SK-N-SH (cell line): ENCODE data around the gene OR7A10. TPM values are rescaled to one million over a fixed set of nuclear protein-coding genes. Genes with fewer than 3 reads are reported as not detected.

Experiments used
- CTCF ChIA-PET: fragments of 300-600, 350-600 bp; formaldehyde crosslinking; extraction: SDS; loops from one replicate; lab custom pipeline; 2021; lab: Yijun Ruan, JAX
- POLR2A ChIA-PET: fragments of 350-600 bp; sonication (Branson Sonifier 250); formaldehyde crosslinking; extraction: SDS; loops from one replicate; lab custom pipeline; 2020; ENCODE audit warnings: antibody characterized with exemption, inconsistent platforms; lab: Yijun Ruan, JAX
- DNase-seq: peaks from one replicate; pipeline ENCODE4 v3.0.0; 2012
- H2AFZ ChIP-seq: fragments of 200-600 bp; sonication (generic); 2 replicates; pipeline ENCODE4 v1.8.1; 2016; ENCODE audit warnings: antibody characterized with exemption, mild to moderate bottlenecking, low read depth
- H3F3A ChIP-seq: fragments of 200-600 bp; sonication (generic); replicated peaks from 2 replicates; pipeline ENCODE3; 2016; ENCODE audit warnings: antibody characterized with exemption, mild to moderate bottlenecking; ENCODE audit not compliant: insufficient read depth
- H3K27ac ChIP-seq, 2 experiments: fragments of 200-500 bp in 1 of 2; fragments of 200-600 bp in 1 of 2; sonication (Bioruptor generic) in 1 of 2; sonication (generic), shearing (Covaris generic) in 1 of 2; 2 replicates each; pipeline versions ENCODE4 v1.5.1 to v1.6.1; 2014 to 2016; ENCODE audit warnings: low read depth in 2 of 2, inconsistent platforms in 1 of 2, low read length in 1 of 2, mild to moderate bottlenecking in 1 of 2, mixed read lengths in 1 of 2
- H3K27me3 ChIP-seq: fragments of 200-600 bp; sonication (generic), shearing (Covaris generic); 2 replicates; pipeline ENCODE4 v1.6.1; 2016; ENCODE audit warnings: mixed run types; ENCODE audit not compliant: insufficient read depth
- H3K36me3 ChIP-seq, 2 experiments: fragments of 200-500 bp in 1 of 2; fragments of 200-600 bp in 1 of 2; sonication (Bioruptor generic) in 1 of 2; sonication (generic) in 1 of 2; replicated peaks in 1 of 2; 2 replicates each; pipeline versions ENCODE3 to v1.5.1; 2014 to 2016; ENCODE audit warnings: low read length in 1 of 2, mild to moderate bottlenecking in 1 of 2; ENCODE audit not compliant: insufficient read depth in 2 of 2, control insufficient read depth in 1 of 2
- H3K4me1 ChIP-seq, 2 experiments: fragments of 200-500 bp in 1 of 2; fragments of 200-600 bp in 1 of 2; sonication (Bioruptor generic) in 1 of 2; sonication (generic), shearing (Covaris generic) in 1 of 2; 2 replicates each; pipeline versions ENCODE4 v1.5.1 to v1.6.1; 2014 to 2016; ENCODE audit warnings: low read depth in 1 of 2, low read length in 1 of 2, mixed run types in 1 of 2; ENCODE audit not compliant: insufficient read depth in 2 of 2, control insufficient read depth in 1 of 2
- H3K4me2 ChIP-seq: fragments of 200-600 bp; sonication (generic), shearing (Covaris generic); 2 replicates; pipeline ENCODE4 v1.6.1; 2017; ENCODE audit warnings: mixed run types
- H3K4me3 ChIP-seq, 2 experiments: fragments of 200-500 bp in 1 of 2; fragments of 200-600 bp in 1 of 2; sonication (Bioruptor generic) in 1 of 2; sonication (generic), shearing (Covaris generic) in 1 of 2; 2 replicates each; pipeline versions ENCODE4 v1.5.1 to v1.8.1; 2014 to 2016; ENCODE audit warnings: low read depth in 2 of 2, inconsistent platforms in 1 of 2, low read length in 1 of 2, mild to moderate bottlenecking in 1 of 2, mixed read lengths in 1 of 2, moderate library complexity in 1 of 2
- H3K79me2 ChIP-seq: fragments of 200-600 bp; sonication (generic); 2 replicates; pipeline ENCODE4 v1.8.1; 2017; ENCODE audit warnings: mild to moderate bottlenecking; ENCODE audit not compliant: insufficient read depth
- H3K9ac ChIP-seq: fragments of 200-600 bp; sonication (generic); 2 replicates; pipeline ENCODE4 v1.6.1; 2017; ENCODE audit warnings: mixed run types
- H3K9me2 ChIP-seq: fragments of 200-600 bp; sonication (generic); 2 replicates; pipeline ENCODE4 v1.6.1; 2017; ENCODE audit warnings: mixed run types
- H3K9me3 ChIP-seq: fragments of 200-600 bp; sonication (generic); 2 replicates; pipeline ENCODE4 v1.6.1; 2017; ENCODE audit warnings: mixed run types, mild to moderate bottlenecking, moderate library complexity
- H4K20me1 ChIP-seq: fragments of 200-600 bp; sonication (generic); 2 replicates; pipeline ENCODE4 v1.6.1; 2017; ENCODE audit warnings: mild to moderate bottlenecking, mixed run types; ENCODE audit not compliant: insufficient read depth
- CHD2 ChIP-seq: fragments of 150-350 bp; IDR thresholded peaks from 2 replicates; pipeline ENCODE4 v1.6.1; 2018; ENCODE audit warnings: low read length; ENCODE audit not compliant: partially characterized antibody
- EP300 ChIP-seq, 2 experiments: IDR thresholded peaks; 2 replicates each; pipeline versions ENCODE4 v1.4.0 to v1.6.1; 2012; ENCODE audit warnings: borderline replicate concordance in 1 of 2, low read depth in 1 of 2, low read length in 1 of 2
- FOXJ3 ChIP-seq: sonication (generic); formaldehyde crosslinking; IDR thresholded peaks from 2 replicates; pipeline ENCODE4 v1.5.1; 2020; ENCODE audit warnings: mild to moderate bottlenecking, missing genetic modification reagents
- FOXM1 ChIP-seq: IDR thresholded peaks from 2 replicates; pipeline ENCODE4 v1.4.0; 2012; ENCODE audit warnings: low read depth, mild to moderate bottlenecking
- GABPA ChIP-seq: IDR thresholded peaks from 2 replicates; pipeline ENCODE4 v1.4.0; 2012; ENCODE audit warnings: low read depth, mild to moderate bottlenecking
- GATA2 ChIP-seq: sonication (generic); formaldehyde crosslinking; IDR thresholded peaks from 2 replicates; pipeline ENCODE4 v1.5.0; 2020; ENCODE audit warnings: mild to moderate bottlenecking, missing genetic modification reagents
- IRF3 ChIP-seq: fragments of 150-350 bp; IDR thresholded peaks from 2 replicates; pipeline ENCODE4 v1.6.1; 2016; ENCODE audit warnings: mild to moderate bottlenecking, low read depth, low read length
- MAX ChIP-seq: IDR thresholded peaks from 2 replicates; pipeline ENCODE4 v1.4.0; 2012; ENCODE audit warnings: low read depth
- MXI1 ChIP-seq: IDR thresholded peaks from 2 replicates; pipeline ENCODE4 v1.6.1; 2012; ENCODE audit warnings: mild to moderate bottlenecking, low read depth, low read length, improper control_type of control experiment
- RAD21 ChIP-seq: IDR thresholded peaks from 2 replicates; pipeline ENCODE4 v1.6.1; 2012; ENCODE audit warnings: mild to moderate bottlenecking, low read length
- RCOR1 ChIP-seq: fragments of 150-350 bp; IDR thresholded peaks from 2 replicates; pipeline ENCODE4 v1.6.1; 2017; ENCODE audit warnings: antibody characterized with exemption, low read length
- SIN3A ChIP-seq: IDR thresholded peaks from 2 replicates; pipeline ENCODE4 v1.6.1; 2012; ENCODE audit warnings: low read depth, mild to moderate bottlenecking, low read length, moderate library complexity, borderline replicate concordance
- SMC3 ChIP-seq: IDR thresholded peaks from 2 replicates; pipeline ENCODE4 v1.6.1; 2012; ENCODE audit warnings: low read depth, low read length, improper control_type of control experiment
- TAF1 ChIP-seq: IDR thresholded peaks from 2 replicates; pipeline ENCODE4 v1.6.1; 2012; ENCODE audit warnings: low read depth, mild to moderate bottlenecking, low read length, moderate library complexity, borderline replicate concordance
- TCF12 ChIP-seq: IDR thresholded peaks from 2 replicates; pipeline ENCODE4 v1.4.0; 2012
- USF1 ChIP-seq: IDR thresholded peaks from 2 replicates; pipeline ENCODE4 v1.4.0; 2012; ENCODE audit warnings: low read depth, borderline replicate concordance
- USF2 ChIP-seq: fragments of 150-350 bp; IDR thresholded peaks from 2 replicates; pipeline ENCODE4 v1.6.1; 2017; ENCODE audit warnings: antibody characterized with exemption, low read length, low read depth, borderline replicate concordance
- YY1 ChIP-seq: IDR thresholded peaks from 2 replicates; pipeline ENCODE4 v1.4.0; 2012; ENCODE audit warnings: low read depth, mild to moderate bottlenecking
- WGBS: methylation state at CpG from one replicate; pipeline ENCODE4 v1.1.6; 2017; ENCODE audit warnings: low lambda C conversion rate; 5-methylcytosine and 5-hydroxymethylcytosine counted together
- polyA plus RNA-seq, 3 experiments: library from polyadenylated mRNA; depleted of rRNA; stranded (reverse); fragments of >200 nt; gene quantifications; 2 replicates each; pipeline ENCODE4 v1.2.3, GENCODE V29; 2012

The OR7A10 gene
- polyA plus RNA-seq, 1 of the 3 experiments (the other 2 are of a cell fraction) = not detected

- DNase-seq = no peak
- Histone ChIP-seq H3K79me2 (no peaks in the 10 kb centered on the region), H4K20me1 (no peaks in the 10 kb centered on the region), H3K36me3 (no peaks in the 10 kb centered on the region), H3K27ac (no peak overlapping the region), H3K4me3 (no peak overlapping the region), H3K9me3 (no peaks in the 10 kb centered on the region), H3K27me3 (no peaks in the 10 kb centered on the region; the same call in 1 of the 2 replicates), H3F3A (no peaks in the 10 kb centered on the region), H3K4me2 (no peak overlapping the region), H3K9ac (no peak overlapping the region), H2AFZ (no peak overlapping the region), H3K4me1 (no peaks in the 10 kb centered on the region), H3K9me2 (no peaks in the 10 kb centered on the region)
- ChIA-PET POLR2A (no interaction called here), CTCF (no interaction called here)
- TF ChIP-seq FOXM1 = no peak
- TF ChIP-seq USF2 = no peak
- TF ChIP-seq FOXJ3 (CRISPR knock-in tag) = no peak
- TF ChIP-seq MXI1 = no peak
- no peak for TF ChIP-seq YY1
- TF ChIP-seq TCF12 = no peak
- TF ChIP-seq RAD21 = no peak
- TF ChIP-seq MAX = no peak
- TF ChIP-seq USF1 = no peak
- TF ChIP-seq SMC3 = no peak
- no peak for TF ChIP-seq EP300 (IDR thresholded peaks at IDR 0.05; ENCODE audit: borderline replicate concordance in 1 of 2, low read depth in 1 of 2, low read length in 1 of 2)
- no peak for TF ChIP-seq RCOR1
- TF ChIP-seq TAF1 = no peak
- no peak for TF ChIP-seq SIN3A
- no peak for TF ChIP-seq CHD2
- TF ChIP-seq GABPA = no peak
- no peak for TF ChIP-seq GATA2
- WGBS = 1% methylated on average over 6 of the region's 6 CpGs
Observed at GRCh38 chr19:14843578-14843977, 5.1 kb downstream of the OR7A10 start.

GRCh38 chr19:14843169-14843568 lies 5.6 kb downstream of the OR7A10 start:
- POLR2A ChIA-PET = no interaction called here
- H3K9ac ChIP-seq = no peak overlapping the region
- H3K4me1 ChIP-seq = no peaks in the 10 kb centered on the region
- H3K9me3 ChIP-seq = no peaks in the 10 kb centered on the region
- no peaks in the 10 kb centered on the region for H3F3A ChIP-seq
- H2AFZ ChIP-seq = no peak overlapping the region
- H3K9me2 ChIP-seq = no peaks in the 10 kb centered on the region
- H3K79me2 ChIP-seq = no peaks in the 10 kb centered on the region
- H3K4me2 ChIP-seq = no peak overlapping the region
- no peaks in the 10 kb centered on the region; the same call in 1 of the 2 replicates for H3K27me3 ChIP-seq
- CTCF ChIA-PET = no interaction called here
- no peaks in the 10 kb centered on the region for H4K20me1 ChIP-seq
- no peak for DNase-seq
- H3K4me3 ChIP-seq = no peak overlapping the region
- no peaks in the 10 kb centered on the region for H3K36me3 ChIP-seq
- 0% methylated on average over 2 of the region's 2 CpGs for WGBS
- H3K27ac ChIP-seq = no peak overlapping the region
- TF ChIP-seq RCOR1 (no peak), IRF3 (no peak), FOXM1 (no peak), EP300 (IDR thresholded peaks at IDR 0.05; ENCODE audit: borderline replicate concordance in 1 of 2, low read depth in 1 of 2, low read length in 1 of 2) (no peak), USF2 (no peak)
